ENCODE measurements around the gene UGT2B10.

- TF ChIP-seq, protein P1, sequence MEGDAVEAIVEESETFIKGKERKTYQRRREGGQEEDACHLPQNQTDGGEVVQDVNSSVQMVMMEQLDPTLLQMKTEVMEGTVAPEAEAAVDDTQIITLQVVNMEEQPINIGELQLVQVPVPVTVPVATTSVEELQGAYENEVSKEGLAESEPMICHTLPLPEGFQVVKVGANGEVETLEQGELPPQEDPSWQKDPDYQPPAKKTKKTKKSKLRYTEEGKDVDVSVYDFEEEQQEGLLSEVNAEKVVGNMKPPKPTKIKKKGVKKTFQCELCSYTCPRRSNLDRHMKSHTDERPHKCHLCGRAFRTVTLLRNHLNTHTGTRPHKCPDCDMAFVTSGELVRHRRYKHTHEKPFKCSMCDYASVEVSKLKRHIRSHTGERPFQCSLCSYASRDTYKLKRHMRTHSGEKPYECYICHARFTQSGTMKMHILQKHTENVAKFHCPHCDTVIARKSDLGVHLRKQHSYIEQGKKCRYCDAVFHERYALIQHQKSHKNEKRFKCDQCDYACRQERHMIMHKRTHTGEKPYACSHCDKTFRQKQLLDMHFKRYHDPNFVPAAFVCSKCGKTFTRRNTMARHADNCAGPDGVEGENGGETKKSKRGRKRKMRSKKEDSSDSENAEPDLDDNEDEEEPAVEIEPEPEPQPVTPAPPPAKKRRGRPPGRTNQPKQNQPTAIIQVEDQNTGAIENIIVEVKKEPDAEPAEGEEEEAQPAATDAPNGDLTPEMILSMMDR (IDR thresholded peaks at IDR 0.05): no peak
- TF ChIP-seq POLR2A (IDR thresholded peaks at IDR 0.05): no peak
Measured at GRCh38 chr4:68797618-68798017, 18.2 kb upstream of the UGT2B10 start.
